ENCODE measurements around the gene ENKUR.
"Not testable (repeated sequence)": the region's sequence is repeated elsewhere in the genome, so short reads cannot be mapped to it uniquely, and the experiment has no call there.

The ENKUR gene

GRCh38 chr10:24971374-24971773 is 44.6 kb downstream of the ENKUR start (continued):
- no peak for TF ChIP-seq ESRRG (CRISPR knock-in tag; IDR thresholded peaks at IDR 0.05)
- no peak for TF ChIP-seq CREB5 (CRISPR knock-in tag; IDR thresholded peaks at IDR 0.05; ENCODE audit: low read depth)

- no peak for ATAC-seq
- TF ChIP-seq ISL1 (CRISPR knock-in tag; IDR thresholded peaks at IDR 0.05), result 0 out of 2 replicates have a peak, but pooled peaks have one; percentile 9
- TF ChIP-seq ARNTL (CRISPR knock-in tag; IDR thresholded peaks at IDR 0.05; ENCODE audit: borderline replicate concordance, low read depth), result no peak
These were observed 46.1 kb downstream of the ENKUR start for GRCh38 chr10:24969841-24970281.

- ATAC-seq, result not testable (repeated sequence)
These were observed 47.0 kb downstream of the ENKUR start for GRCh38 chr10:24968951-24969350.

- TF ChIP-seq RARB (CRISPR knock-in tag; IDR thresholded peaks at IDR 0.05) (no peak), CSDC2 (CRISPR knock-in tag; IDR thresholded peaks at IDR 0.05) (no peak), ZNF70 (CRISPR knock-in tag; IDR thresholded peaks at IDR 0.05) (no peak), PATZ1 (CRISPR knock-in tag; IDR thresholded peaks at IDR 0.05; ENCODE audit: borderline replicate concordance) (no peak)
- no peak for ATAC-seq
These were observed 47.6 kb downstream of the ENKUR start for GRCh38 chr10:24968349-24968748.

- no peak for TF ChIP-seq CREB5 (CRISPR knock-in tag; IDR thresholded peaks at IDR 0.05; ENCODE audit: low read depth)
- no peak for TF ChIP-seq BACH2 (CRISPR knock-in tag; IDR thresholded peaks at IDR 0.05; ENCODE audit: borderline replicate concordance)
- TF ChIP-seq ZFP30 (CRISPR knock-in tag; IDR thresholded peaks at IDR 0.05), result no peak
- TF ChIP-seq OSR1 (CRISPR knock-in tag; IDR thresholded peaks at IDR 0.05), result no peak
- TF ChIP-seq ZNF70 (CRISPR knock-in tag; IDR thresholded peaks at IDR 0.05), result no peak
- TF ChIP-seq POU6F1 (CRISPR knock-in tag; IDR thresholded peaks at IDR 0.05; ENCODE audit: borderline replicate concordance, low read depth), result no peak
- no peak for TF ChIP-seq TCF4 (CRISPR knock-in tag; IDR thresholded peaks at IDR 0.05; ENCODE audit: borderline replicate concordance)
- TF ChIP-seq TOX (CRISPR knock-in tag; IDR thresholded peaks at IDR 0.05; ENCODE audit: borderline replicate concordance), result no peak
- no peak for TF ChIP-seq SNAI2 (CRISPR knock-in tag; IDR thresholded peaks at IDR 0.05)
- TF ChIP-seq RARB (CRISPR knock-in tag; IDR thresholded peaks at IDR 0.05), result no peak
- TF ChIP-seq ARNTL (CRISPR knock-in tag; IDR thresholded peaks at IDR 0.05; ENCODE audit: borderline replicate concordance, low read depth), result no peak
- TF ChIP-seq ZNF8 (CRISPR knock-in tag; IDR thresholded peaks at IDR 0.05), result no peak
- no peak for ATAC-seq
These were observed 48.9 kb downstream of the ENKUR start for GRCh38 chr10:24966962-24967481.

- no peak for ATAC-seq
- TF ChIP-seq BACH2 (CRISPR knock-in tag; IDR thresholded peaks at IDR 0.05; ENCODE audit: borderline replicate concordance) (no peak), ARNTL (CRISPR knock-in tag; IDR thresholded peaks at IDR 0.05; ENCODE audit: borderline replicate concordance, low read depth) (no peak), CSDC2 (CRISPR knock-in tag; IDR thresholded peaks at IDR 0.05) (no peak), ISL1 (CRISPR knock-in tag; IDR thresholded peaks at IDR 0.05) (no peak), ZNF70 (CRISPR knock-in tag; IDR thresholded peaks at IDR 0.05) (no peak), ESRRG (CRISPR knock-in tag; IDR thresholded peaks at IDR 0.05) (no peak), ZNF8 (CRISPR knock-in tag; IDR thresholded peaks at IDR 0.05) (no peak), ZNF565 (CRISPR knock-in tag; conservative IDR thresholded peaks at IDR 0.05; ENCODE audit: low read depth) (no peak), ZFP30 (CRISPR knock-in tag; IDR thresholded peaks at IDR 0.05) (no peak), OSR1 (CRISPR knock-in tag; IDR thresholded peaks at IDR 0.05) (no peak), RARB (CRISPR knock-in tag; IDR thresholded peaks at IDR 0.05) (no peak), SNAI2 (CRISPR knock-in tag; IDR thresholded peaks at IDR 0.05) (no peak), TSHZ2 (CRISPR knock-in tag; IDR thresholded peaks at IDR 0.05) (no peak), PATZ1 (CRISPR knock-in tag; IDR thresholded peaks at IDR 0.05; ENCODE audit: borderline replicate concordance) (no peak), ZFP3 (CRISPR knock-in tag; IDR thresholded peaks at IDR 0.05) (no peak), PPARA (CRISPR knock-in tag; IDR thresholded peaks at IDR 0.05; ENCODE audit: borderline replicate concordance) (no peak), GLIS3 (CRISPR knock-in tag; IDR thresholded peaks at IDR 0.05) (no peak)
These were observed 50.9 kb downstream of the ENKUR start for GRCh38 chr10:24965051-24965450.

Measured in SK-N-SH treated with all-trans-retinoic acid at 6 μM for 48 hours (cell line).